GM18951 (cell line): ENCODE results near the gene PEX6.

Experiments used
- POLR2A ChIP-seq: IDR thresholded peaks from 4 replicates; pipeline ENCODE4 v1.6.1; 2011; ENCODE audit warnings: mild to moderate bottlenecking; ENCODE audit not compliant: insufficient read length, insufficient read depth; ENCODE audit errors: extremely low read depth
- in situ Hi-C: fragments of 300-500 bp; cut with MboI; formaldehyde crosslinking; loops from one replicate; pipeline ENCODE4 v1.12.0; 2022; ENCODE audit warnings: low sequenced_read_pairs, mixed read lengths, inconsistent platforms; ENCODE audit not compliant: unreplicated experiment

The PEX6 gene

GRCh38 chr6:42984924-42985475 lies 6.0 kb upstream of the PEX6 start:
- TF ChIP-seq POLR2A, result no peak
- in situ Hi-C loops, result no loop called here

DNA sequence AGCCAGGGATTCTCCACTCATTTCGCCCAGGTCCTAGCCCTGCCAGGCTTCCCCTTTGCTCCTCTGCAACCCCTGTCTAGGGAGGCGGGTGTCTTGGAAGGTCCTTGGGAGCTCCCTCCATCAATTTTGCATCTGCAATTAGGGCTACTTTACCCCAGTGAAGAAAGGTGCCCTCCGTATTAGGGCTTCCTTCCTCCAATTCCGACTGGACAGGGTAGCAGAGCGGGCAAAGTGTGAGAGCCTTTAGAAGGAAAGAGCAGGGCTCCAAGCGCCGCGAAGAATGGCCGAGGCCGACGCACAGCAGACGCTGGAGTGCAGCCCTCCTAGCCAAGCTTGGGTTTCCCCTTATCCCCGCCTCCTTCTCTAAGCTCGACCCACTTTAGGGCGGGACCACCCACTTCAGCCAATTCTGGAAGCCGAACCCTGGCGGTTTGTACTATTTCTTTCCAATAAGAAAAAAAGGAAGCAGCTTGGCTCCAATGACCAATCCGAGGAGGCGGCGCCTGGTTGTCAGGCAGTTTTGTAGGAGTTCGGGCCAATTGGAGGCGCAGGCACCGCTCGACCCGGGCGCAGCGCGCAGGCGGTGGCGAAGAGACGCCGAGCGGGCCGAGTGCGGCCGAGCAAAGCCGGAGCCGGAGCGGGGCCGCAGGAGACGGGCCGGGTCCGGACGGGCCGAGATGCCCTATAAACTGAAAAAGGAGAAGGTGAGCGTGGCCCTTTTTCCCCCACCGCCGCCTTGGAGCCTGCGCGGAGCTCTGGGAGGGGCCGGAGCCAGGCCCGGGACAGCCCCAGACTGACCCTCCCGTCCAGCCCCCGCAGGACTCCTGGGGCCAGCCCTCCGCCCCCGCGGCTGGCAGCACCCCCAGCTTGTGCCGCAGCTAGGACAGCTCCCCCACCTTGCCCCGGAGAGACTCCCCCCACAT lies 5.3 kb upstream of the PEX6 start, which contains the start of gene PPP2R5D:
Gene PPP2R5D, plus strand, starts transcription at position 570 of the 923 bp plus-strand sequence. Its CDS starts 108 bp downstream, at position 678.
- in situ Hi-C loops, result no loop called here
- TF ChIP-seq POLR2A, result peak; percentile 93

GRCh38 chr6:42981836-42982235 lies 2.9 kb upstream of the PEX6 start:
- no peak for TF ChIP-seq POLR2A
- in situ Hi-C loops, result no loop called here

GRCh38 chr6:42979523-42980177 lies 669 bp upstream of the PEX6 start:
- in situ Hi-C loops, result no loop called here
- no peak for TF ChIP-seq POLR2A

GRCh38 chr6:42978487-42978838 lies 518 bp downstream of the PEX6 start:
- in situ Hi-C loops, result no loop called here
- TF ChIP-seq POLR2A, result no peak

- no peak for TF ChIP-seq POLR2A
- in situ Hi-C loops, result no loop called here
These were observed 4.0 kb downstream of the PEX6 start for GRCh38 chr6:42974919-42975505.

DNA sequence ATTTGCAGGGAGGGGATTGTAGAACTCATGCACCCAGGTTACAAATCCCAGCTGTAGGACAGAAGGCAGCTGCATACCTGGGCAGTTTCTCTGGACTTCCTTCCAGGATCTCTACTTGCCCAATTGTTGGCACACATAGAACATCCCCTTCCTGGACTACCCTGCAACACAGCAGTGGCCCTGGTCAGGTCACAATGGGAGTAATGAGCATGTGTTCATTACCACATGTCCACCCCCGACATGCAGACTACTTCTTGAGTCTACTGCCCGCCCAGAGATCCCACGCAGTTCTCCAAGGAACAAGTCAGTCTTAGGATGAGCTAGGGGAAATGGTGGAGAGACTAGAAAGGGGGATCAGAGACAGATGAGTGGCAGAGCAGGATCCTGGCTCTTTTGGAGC lies 5.1 kb downstream of the PEX6 start:
- TF ChIP-seq POLR2A, result no peak
- in situ Hi-C loops, result no loop called here

GRCh38 chr6:42971746-42972327 lies 7.1 kb downstream of the PEX6 start:
- TF ChIP-seq POLR2A, result no peak
- in situ Hi-C loops, result no loop called here

DNA sequence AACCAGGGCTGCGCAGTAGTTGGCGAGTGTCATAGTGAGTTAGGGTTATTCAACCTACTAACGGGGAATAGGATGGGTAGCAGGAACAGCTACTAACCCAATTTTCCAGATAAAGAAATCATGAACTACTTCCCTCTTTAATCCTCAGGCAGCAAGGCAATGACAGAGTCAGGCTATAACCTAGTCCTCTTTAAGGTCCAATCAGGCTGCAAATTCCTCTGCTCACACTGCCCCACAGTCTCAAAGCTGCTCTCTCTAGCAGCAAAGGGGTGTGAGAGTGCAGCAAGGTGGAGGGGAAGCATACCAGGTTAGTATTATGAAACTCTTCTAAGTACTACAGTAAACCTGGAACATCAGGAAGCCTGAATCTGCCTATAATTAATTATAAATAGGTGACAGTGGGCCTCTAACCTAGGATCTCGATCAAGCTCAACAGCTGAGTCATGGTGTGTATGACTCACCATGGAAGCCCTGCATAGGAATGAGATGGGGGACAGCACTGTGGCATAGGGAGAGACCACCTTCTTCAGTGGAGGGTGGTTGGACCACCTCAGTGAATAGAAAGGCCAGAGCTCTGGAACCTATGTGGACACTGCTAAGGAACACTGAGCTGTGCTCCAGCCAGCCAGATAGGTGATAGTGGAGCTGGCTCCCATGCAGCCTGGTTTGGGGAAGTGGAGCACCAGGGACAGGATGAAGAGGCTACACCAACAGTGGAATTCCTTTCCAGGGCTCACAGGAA lies 7.9 kb downstream of the PEX6 start:
- no peak for TF ChIP-seq POLR2A
- in situ Hi-C loops, result no loop called here

DNA sequence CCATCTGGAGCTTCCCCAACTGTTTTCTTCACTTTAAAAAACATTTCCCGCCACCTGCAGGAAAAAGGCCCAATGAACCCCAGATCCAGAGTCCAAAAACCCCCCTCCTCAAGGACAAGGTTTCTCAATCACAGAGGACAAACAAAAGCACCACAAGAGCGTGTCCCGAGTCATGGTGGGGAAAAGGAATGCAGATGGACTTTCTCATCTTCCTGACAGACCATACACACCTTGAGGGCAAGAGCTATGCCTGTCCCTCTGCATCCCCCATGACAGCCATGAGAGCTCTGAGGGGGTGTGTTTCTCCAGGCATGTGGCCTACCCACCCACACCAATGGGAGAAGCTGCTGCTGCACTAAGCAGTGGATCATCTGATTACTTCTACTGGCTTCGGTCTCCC lies 9.0 kb downstream of the PEX6 start:
- no peak for TF ChIP-seq POLR2A
- in situ Hi-C loops, result no loop called here

DNA sequence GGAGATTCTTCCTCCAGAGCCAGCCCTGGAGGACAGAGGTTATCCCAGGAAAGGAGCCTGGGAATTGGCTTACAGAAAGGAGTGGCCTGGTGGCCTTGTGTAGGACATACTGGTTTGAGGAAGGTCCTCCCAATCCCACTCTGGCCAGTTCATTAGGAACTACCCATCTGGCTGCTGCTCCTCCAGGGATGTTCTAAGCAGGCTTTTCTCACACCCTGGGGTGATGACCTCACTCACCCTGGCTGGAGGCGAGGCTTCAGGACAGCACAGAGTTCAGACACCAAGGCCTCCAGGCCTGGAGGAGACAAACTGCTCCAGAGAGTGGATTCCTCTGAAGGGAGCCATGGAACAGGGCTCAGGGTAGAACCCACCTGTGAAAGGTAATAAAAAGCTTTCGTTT lies 9.6 kb downstream of the PEX6 start:
- in situ Hi-C loops, result no loop called here
- TF ChIP-seq POLR2A, result no peak

GRCh38 chr6:42968783-42969182 lies 10.2 kb downstream of the PEX6 start:
- in situ Hi-C loops, result no loop called here
- TF ChIP-seq POLR2A, result no peak
